Right kidney (tissue), 1 donor: ENCODE results near the gene KBTBD4.

ENCODE experiments used
- DNase-seq: peaks from one replicate; pipeline ENCODE4 v3.0.0-alpha.2; 2016

Gene KBTBD4

GRCh38 chr11:47524291-47524874 lies 54.4 kb downstream of the KBTBD4 start:
- DNase-seq = no peak

- DNase-seq = no peak
Observed at GRCh38 chr11:47523490-47524225, 55.1 kb downstream of the KBTBD4 start.
